ENCODE measurements around the gene TMEM178A.
"Not testable (repeated sequence)": the region's sequence is repeated elsewhere in the genome, so short reads cannot be mapped to it uniquely, and the experiment has no call there.

TMEM178A gene

GRCh38 chr2:39649511-39649910, 16.2 kb upstream of the TMEM178A start:
- DNase-seq = no peak

- no peak for DNase-seq
These were observed 15.2 kb upstream of the TMEM178A start for GRCh38 chr2:39650468-39650867.

GRCh38 chr2:39656215-39656614, 9.5 kb upstream of the TMEM178A start:
- DNase-seq = not testable (repeated sequence)

DNA sequence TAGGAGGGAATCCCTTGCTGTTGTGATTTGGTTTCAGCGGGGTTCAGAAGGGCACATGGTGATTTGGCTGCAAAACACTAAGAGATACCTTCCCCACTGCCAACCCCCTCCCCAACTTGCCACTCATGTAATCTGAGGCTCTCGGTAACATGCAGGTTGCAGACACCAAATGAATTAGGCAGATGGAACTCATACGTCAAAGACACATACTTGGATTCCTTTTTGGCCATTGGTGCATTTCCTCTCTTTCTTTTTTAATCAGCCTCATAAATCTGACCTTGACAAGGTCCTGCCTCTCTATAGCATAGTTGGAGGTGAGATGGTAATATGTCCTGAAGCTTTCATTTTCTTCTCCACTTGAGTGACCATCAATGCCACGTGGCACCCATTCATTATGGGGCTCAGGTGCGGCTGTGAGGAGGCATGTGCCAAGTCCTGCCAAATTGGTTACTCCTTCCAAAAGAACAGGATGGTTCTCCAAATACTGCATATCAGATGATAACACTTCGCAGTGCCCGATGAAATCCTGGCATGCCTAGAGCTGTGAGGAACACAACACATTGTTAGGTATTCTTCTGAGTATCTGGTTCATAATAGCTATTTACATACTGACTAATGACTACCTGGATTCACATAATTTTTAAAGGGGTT, 8.3 kb upstream of the TMEM178A start:
- DNase-seq = no peak

DNA sequence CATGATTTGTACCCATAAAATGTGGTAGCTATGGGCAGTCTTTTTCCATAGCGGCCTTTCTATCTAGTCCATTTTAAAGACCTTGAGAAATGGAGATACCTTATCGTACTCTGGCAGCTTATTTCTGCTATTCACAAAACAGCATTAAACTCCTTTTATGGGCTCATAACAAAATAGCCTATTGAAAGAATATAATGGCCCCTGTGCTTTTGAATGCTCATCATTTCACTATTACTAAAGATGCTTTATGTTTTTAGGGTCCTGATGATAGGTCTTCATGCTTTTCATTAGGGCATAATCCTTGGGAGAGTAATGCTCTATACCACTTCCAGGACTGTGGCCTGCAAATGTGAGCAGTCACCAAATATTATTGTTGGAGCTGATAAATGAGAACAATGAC, 7.3 kb upstream of the TMEM178A start:
- no peak for DNase-seq

GRCh38 chr2:39659765-39660611, 5.7 kb upstream of the TMEM178A start:
- no peak for DNase-seq

DNA sequence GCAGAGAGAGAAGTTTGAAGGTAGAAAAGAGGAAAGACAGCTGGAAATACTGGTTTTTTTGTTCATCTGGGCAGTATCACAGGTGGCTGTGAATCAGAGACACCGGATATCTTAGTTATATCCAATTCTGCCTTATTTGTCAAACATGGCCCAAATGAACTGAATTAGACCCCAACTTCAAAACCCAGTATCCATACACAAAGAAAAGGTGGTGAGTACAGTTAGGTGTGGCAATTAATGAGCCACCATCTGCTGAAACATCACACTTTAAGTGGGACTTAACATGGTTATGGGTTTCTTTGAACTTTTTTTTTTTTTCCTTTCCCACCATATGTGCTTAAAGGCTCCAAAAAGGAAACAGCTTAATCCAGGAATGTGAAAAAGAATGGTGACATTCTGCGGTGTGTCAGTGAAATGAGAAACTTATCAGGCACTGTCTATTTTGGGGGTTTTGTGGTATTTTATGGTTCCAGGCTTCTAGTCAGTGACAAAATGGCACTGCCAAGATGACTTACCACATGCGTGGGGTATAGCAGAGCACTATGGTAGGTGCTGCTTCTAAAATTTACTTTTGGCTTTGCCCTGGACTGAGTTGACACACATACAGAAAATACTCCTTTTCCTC, 5.0 kb upstream of the TMEM178A start:
- DNase-seq = no peak

- no peak for DNase-seq
These were observed 3.9 kb upstream of the TMEM178A start for GRCh38 chr2:39661826-39662225.

DNA sequence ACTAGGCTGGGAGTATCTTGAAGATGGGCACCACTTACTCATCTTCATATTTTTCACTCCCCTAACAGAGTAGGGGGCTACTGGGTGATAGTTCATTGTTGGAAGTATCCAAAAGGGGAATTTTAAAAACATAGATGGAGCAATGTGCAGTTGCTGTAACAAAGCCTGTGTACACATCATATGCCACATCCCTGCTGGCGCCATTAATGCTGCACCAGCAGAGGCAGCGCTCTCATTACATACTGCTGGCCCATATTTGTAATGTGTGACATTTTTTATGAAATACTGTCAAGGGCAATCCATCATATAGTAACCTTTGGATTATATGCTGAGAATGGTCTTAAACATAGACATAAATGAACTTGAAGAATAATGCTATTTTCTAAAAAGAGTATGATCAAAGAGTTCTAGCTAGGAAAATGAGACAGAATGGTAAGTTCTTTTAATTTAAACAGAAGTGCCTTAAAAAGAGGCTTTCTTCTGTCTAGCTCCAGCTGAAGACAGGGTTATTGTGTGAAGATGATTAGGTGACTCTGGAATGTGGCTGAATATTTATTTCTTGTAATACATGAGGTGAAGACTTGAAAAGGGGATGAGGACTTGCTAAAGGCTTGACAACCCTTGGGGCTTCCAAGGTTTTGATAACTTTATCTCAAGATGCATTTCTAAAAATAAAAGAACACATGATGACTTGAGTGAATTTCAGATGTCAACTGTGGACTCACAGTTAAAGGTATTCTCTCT, 2.4 kb upstream of the TMEM178A start:
- DNase-seq = no peak

- no peak for DNase-seq
These were observed 1.4 kb upstream of the TMEM178A start for GRCh38 chr2:39664232-39664887.

DNA sequence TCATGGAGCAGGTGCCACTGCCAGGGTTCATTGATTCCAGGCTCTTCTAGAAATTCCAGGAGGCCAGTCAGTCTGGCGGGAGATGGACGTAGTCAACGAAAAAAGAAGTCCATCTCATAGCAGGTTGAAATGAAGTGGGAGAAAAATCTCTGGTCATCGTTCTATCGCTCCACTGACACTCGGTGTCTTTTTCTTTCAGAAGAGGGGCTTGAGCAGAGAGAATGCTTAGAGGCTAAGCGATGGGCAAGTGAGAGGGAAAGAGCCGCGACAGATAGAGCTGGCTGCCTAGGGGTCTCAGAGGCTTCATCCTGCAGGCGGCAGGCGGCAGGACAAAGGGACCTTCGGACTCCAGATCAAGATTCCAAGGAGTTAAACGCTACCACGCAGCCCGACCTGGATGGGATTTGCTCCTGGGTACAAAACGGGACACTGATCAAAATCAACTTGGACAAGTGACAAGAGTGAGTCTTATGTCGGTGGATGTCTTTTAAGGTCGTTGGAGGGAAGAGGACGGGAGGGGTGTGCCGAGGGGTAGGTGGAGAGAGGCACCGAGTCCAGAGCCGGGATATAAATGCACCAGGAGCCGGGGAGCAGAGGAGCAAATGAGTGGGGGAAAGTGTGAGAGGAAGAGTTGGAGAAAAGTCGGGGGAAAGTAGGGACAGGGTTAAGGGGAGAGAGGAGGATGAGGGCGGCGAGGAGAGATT, 677 bp upstream of the TMEM178A start:
- DNase-seq = no peak

- DNase-seq = no peak
These were observed 879 bp downstream of the TMEM178A start for GRCh38 chr2:39666491-39667101.

GRCh38 chr2:39667104-39667885, 1.6 kb downstream of the TMEM178A start:
- no peak for DNase-seq

- DNase-seq = no peak
These were observed 2.2 kb downstream of the TMEM178A start for GRCh38 chr2:39667886-39668276.

DNA sequence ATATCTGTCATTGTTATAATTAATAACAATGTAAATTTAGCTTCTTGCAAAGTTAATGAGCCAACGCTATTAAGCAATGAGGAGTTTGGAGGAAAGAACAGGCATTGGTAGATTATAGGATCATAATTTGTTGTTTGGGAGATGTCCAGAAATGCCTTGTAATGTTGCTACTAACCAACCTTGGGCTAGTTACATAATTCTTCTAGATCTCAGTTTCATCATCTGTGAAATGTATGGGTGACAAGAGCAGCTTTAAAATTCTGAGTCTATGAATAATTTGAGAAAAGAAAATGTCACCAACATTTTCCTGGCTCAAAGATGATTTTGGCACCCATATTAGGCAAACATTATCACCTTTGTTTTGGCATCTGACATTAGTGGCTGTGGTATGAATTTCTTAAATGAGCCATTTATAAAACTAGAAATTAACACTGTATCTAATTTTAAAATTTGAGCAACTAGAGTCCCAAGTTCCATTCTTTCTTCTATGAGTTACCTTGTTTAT, 2.9 kb downstream of the TMEM178A start:
- no peak for DNase-seq

- no peak for DNase-seq
These were observed 5.9 kb downstream of the TMEM178A start for GRCh38 chr2:39671604-39672003.

- no peak for DNase-seq
These were observed 7.3 kb downstream of the TMEM178A start for GRCh38 chr2:39673018-39673417.

- no peak for DNase-seq
These were observed 10.6 kb downstream of the TMEM178A start for GRCh38 chr2:39676342-39676741.

GRCh38 chr2:39678170-39678569, 12.5 kb downstream of the TMEM178A start:
- DNase-seq = no peak

GRCh38 chr2:39679805-39680204, 14.1 kb downstream of the TMEM178A start:
- no peak for DNase-seq

Measured in CD4-positive, alpha-beta T cell treated with Interleukin-4 for 1 hour (primary cell).